DND-41 (cell line): Measurements from ENCODE around the gene ARHGEF38.

Experiments
- EZH2 ChIP-seq: IDR thresholded peaks from 3 replicates; pipeline ENCODE4 v1.6.1; 2012; ENCODE audit warnings: borderline replicate concordance, low read depth, mild to moderate bottlenecking, moderate library complexity, low read length, inconsistent platforms; ENCODE audit not compliant: severe bottlenecking
- TF ChIP-seq, protein P1 (sequence below): IDR thresholded peaks from 2 replicates; pipeline ENCODE4 v1.5.1; 2012; ENCODE audit warnings: borderline replicate concordance, low read length, moderate library complexity, mild to moderate bottlenecking; ENCODE audit not compliant: poor library complexity, severe bottlenecking; ENCODE audit errors: extremely low read depth

- TF ChIP-seq, protein P1, sequence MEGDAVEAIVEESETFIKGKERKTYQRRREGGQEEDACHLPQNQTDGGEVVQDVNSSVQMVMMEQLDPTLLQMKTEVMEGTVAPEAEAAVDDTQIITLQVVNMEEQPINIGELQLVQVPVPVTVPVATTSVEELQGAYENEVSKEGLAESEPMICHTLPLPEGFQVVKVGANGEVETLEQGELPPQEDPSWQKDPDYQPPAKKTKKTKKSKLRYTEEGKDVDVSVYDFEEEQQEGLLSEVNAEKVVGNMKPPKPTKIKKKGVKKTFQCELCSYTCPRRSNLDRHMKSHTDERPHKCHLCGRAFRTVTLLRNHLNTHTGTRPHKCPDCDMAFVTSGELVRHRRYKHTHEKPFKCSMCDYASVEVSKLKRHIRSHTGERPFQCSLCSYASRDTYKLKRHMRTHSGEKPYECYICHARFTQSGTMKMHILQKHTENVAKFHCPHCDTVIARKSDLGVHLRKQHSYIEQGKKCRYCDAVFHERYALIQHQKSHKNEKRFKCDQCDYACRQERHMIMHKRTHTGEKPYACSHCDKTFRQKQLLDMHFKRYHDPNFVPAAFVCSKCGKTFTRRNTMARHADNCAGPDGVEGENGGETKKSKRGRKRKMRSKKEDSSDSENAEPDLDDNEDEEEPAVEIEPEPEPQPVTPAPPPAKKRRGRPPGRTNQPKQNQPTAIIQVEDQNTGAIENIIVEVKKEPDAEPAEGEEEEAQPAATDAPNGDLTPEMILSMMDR = no peak
- TF ChIP-seq EZH2 = no peak
These were observed 155.4 kb downstream of the ARHGEF38 start for GRCh38 chr4:105707782-105708180.
